DOHH2 (cell line): Measurements from ENCODE around the gene MYADML2.

Experiments used
- H3F3A ChIP-seq: fragments of 200-600 bp; sonication (generic), shearing (Covaris generic); 2 replicates; pipeline ENCODE4 v1.6.0; 2016; ENCODE audit warnings: antibody characterized with exemption, mild to moderate bottlenecking; ENCODE audit not compliant: control insufficient read depth, insufficient read depth
- H3K27ac ChIP-seq: fragments of 200-600 bp; sonication (generic); 2 replicates; pipeline ENCODE4 v1.5.1; 2014; ENCODE audit warnings: low read depth, mild to moderate bottlenecking, low read length, moderate library complexity
- H3K27me3 ChIP-seq: fragments of 200-600 bp; sonication (generic); 2 replicates; pipeline ENCODE4 v1.6.1; 2014; ENCODE audit warnings: mild to moderate bottlenecking, low read length, mixed read lengths; ENCODE audit not compliant: control insufficient read depth
- H3K36me3 ChIP-seq: fragments of 200-600 bp; sonication (generic); 2 replicates; pipeline ENCODE4 v1.6.1; 2014; ENCODE audit warnings: mild to moderate bottlenecking, low read length, moderate library complexity, mixed read lengths; ENCODE audit not compliant: control insufficient read depth
- H3K4me1 ChIP-seq: fragments of 200-600 bp; sonication (generic); 2 replicates; pipeline ENCODE4 v1.6.1; 2014; ENCODE audit warnings: mild to moderate bottlenecking, low read length, mixed read lengths; ENCODE audit not compliant: control insufficient read depth
- H3K4me2 ChIP-seq: fragments of 200-600 bp; sonication (generic); 2 replicates; pipeline ENCODE4 v1.6.0; 2014; ENCODE audit warnings: mild to moderate bottlenecking, low read length, moderate library complexity
- H3K4me3 ChIP-seq: fragments of 200-600 bp; sonication (generic); 2 replicates; pipeline ENCODE4 v1.5.1; 2014; ENCODE audit warnings: mild to moderate bottlenecking, low read length, mixed read lengths
- H3K79me2 ChIP-seq: fragments of 200-600 bp; sonication (generic); 2 replicates; pipeline ENCODE4 v1.6.1; 2014; ENCODE audit warnings: mild to moderate bottlenecking, low read length, mixed read lengths; ENCODE audit not compliant: control insufficient read depth
- H3K9me2 ChIP-seq: fragments of 200-600 bp; sonication (generic); replicated peaks from 2 replicates; pipeline ENCODE4 v1.6.1; 2014; ENCODE audit warnings: mild to moderate bottlenecking, low read length, mixed read lengths; ENCODE audit not compliant: control insufficient read depth
- H3K9me3 ChIP-seq: fragments of 200-600 bp; sonication (generic); 2 replicates; pipeline ENCODE4 v1.6.1; 2014; ENCODE audit warnings: antibody characterized with exemption, low read length, mixed read lengths; ENCODE audit not compliant: control insufficient read depth, insufficient read depth
- H4K20me1 ChIP-seq: fragments of 200-600 bp; sonication (generic); 2 replicates; pipeline ENCODE4 v1.6.0; 2014; ENCODE audit warnings: low read depth, mild to moderate bottlenecking, antibody characterized with exemption, low read length, moderate library complexity; ENCODE audit not compliant: control insufficient read depth, insufficient read depth
- CTCF ChIP-seq: fragments of 200-600 bp; sonication (generic); IDR thresholded peaks from one replicate; pipeline ENCODE4 v1.5.1; 2014; ENCODE audit warnings: antibody characterized with exemption, mild to moderate bottlenecking, low read depth, low read length; ENCODE audit not compliant: poor library complexity, severe bottlenecking
- EZH2phosphoT487 ChIP-seq: fragments of 200-600 bp; sonication (generic); IDR thresholded peaks from 2 replicates; pipeline ENCODE4 v1.6.1; 2017; ENCODE audit warnings: borderline replicate concordance, mild to moderate bottlenecking, antibody characterized with exemption, low read length, moderate library complexity, mixed read lengths

Gene MYADML2

GRCh38 chr17:81891303-81891552, 55.8 kb downstream of the MYADML2 start:
- H3K4me1 ChIP-seq, result peaks cover 38% of the 10 kb centered on the region
- H3K36me3 ChIP-seq, result peaks cover 70% of the 10 kb centered on the region
- H3K4me3 ChIP-seq, result peak overlapping the region; percentile 96
- H3K9me3 ChIP-seq, result no peaks in the 10 kb centered on the region
- H3K79me2 ChIP-seq, result peaks cover 82% of the 10 kb centered on the region
- peak overlapping the region; percentile 93; the same call in 1 of the 2 replicates for H3K4me2 ChIP-seq
- no peaks in the 10 kb centered on the region for H3K9me2 ChIP-seq
- peak overlapping the region; percentile 53 for H3K27ac ChIP-seq
- H3F3A ChIP-seq, result peaks cover 11% of the 10 kb centered on the region
- TF ChIP-seq CTCF, result no peak
- TF ChIP-seq EZH2phosphoT487, result no peak
- H4K20me1 ChIP-seq, result peaks cover 9% of the 10 kb centered on the region
- H3K27me3 ChIP-seq, result no peaks in the 10 kb centered on the region

- peak overlapping the region; percentile 96 for H3K4me3 ChIP-seq
- peak overlapping the region; percentile 53 for H3K27ac ChIP-seq
- peak overlapping the region; percentile 93 for H3K4me2 ChIP-seq
- H3K9me3 ChIP-seq, result no peaks in the 10 kb centered on the region
- no peaks in the 10 kb centered on the region for H3K9me2 ChIP-seq
- H3K79me2 ChIP-seq, result peaks cover 88% of the 10 kb centered on the region
- peaks cover 38% of the 10 kb centered on the region for H3K4me1 ChIP-seq
- peaks cover 9% of the 10 kb centered on the region for H4K20me1 ChIP-seq
- H3K27me3 ChIP-seq, result no peaks in the 10 kb centered on the region
- peaks cover 75% of the 10 kb centered on the region for H3K36me3 ChIP-seq
- TF ChIP-seq EZH2phosphoT487 (no peak), CTCF (no peak)
- peaks cover 11% of the 10 kb centered on the region for H3F3A ChIP-seq
These were observed 56.4 kb downstream of the MYADML2 start for GRCh38 chr17:81890447-81891302.
